ENCODE results near the gene LMAN1.

Gene LMAN1

DNA sequence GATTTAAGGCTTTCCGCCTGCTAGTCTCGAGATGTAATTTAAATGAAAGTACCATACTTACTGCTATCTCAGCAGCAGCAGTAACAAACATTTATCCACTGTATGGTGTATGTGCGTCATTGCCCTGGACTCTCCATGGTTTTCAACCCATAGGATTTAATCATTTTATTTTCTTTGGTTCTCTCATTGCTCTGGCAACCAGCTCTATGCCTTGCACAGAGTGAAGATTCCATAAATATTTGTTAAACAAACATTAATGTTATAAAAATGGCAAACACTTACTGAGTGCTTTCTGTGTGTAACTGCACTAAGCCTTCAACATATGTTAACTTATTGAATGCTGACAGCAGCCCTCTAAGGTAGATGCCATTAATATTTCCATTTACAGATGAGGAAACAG is 1.3 kb upstream of the LMAN1 start:
- no peak for DNase-seq (ENCODE audit: low spot score)

GRCh38 chr18:59359576-59359952 is 499 bp upstream of the LMAN1 start:
- no peak for DNase-seq (ENCODE audit: low spot score)

DNA sequence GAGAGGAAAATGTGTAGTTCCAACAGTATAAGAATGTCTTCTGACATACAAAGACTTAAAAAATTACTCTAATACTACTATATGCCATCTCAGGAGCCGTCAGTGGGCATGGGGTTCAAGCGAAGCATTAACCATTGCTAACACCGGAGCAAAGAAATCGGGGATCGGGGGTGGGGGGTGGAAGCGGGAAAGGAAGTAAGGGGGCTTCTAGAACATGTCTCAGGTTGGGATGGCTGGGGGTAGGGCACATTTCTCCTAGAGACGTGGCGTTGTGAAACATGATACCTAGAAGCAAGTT is 702 bp downstream of the LMAN1 start:
- peak; percentile 49 for DNase-seq (ENCODE audit: low spot score)

- DNase-seq (ENCODE audit: low spot score): peak; percentile 39
Measured at GRCh38 chr18:59357928-59358327, 1.1 kb downstream of the LMAN1 start.

GRCh38 chr18:59354731-59355130 is 4.3 kb downstream of the LMAN1 start:
- DNase-seq (ENCODE audit: low spot score): no peak

GRCh38 chr18:59353079-59353680 is 5.9 kb downstream of the LMAN1 start:
- DNase-seq (ENCODE audit: low spot score): no peak

DNA sequence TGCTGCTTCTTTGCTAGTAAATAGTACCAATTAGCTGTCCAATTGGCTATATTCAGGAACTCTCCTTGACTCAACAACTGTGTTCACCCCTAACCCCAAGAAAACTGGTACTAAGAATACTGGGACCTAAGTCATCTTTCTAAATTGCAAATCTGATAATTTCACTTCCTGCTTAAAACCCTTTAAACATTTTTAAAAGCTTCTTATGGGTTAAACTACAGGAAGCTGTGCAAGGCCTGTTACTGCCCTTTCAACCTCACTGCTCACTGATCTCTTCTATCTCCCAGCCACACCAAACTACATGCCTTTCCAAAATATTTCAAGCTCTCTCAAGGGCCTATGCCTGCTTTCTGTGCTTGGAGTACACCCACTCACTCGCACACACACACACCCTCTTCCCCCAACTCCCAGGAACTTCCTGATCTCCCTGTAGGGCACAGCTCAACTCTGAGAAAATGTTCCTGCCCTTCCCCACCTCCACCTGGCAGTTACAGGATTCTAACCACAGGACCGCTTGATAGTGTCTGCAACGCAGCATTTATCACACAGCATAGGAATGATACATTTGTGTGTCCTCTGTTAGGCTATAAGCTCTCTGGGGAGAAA is 6.7 kb downstream of the LMAN1 start:
- DNase-seq (ENCODE audit: low spot score): peak; percentile 12

- no peak for DNase-seq (ENCODE audit: low spot score)
Measured at GRCh38 chr18:59345556-59345955, 13.5 kb downstream of the LMAN1 start.

DNA sequence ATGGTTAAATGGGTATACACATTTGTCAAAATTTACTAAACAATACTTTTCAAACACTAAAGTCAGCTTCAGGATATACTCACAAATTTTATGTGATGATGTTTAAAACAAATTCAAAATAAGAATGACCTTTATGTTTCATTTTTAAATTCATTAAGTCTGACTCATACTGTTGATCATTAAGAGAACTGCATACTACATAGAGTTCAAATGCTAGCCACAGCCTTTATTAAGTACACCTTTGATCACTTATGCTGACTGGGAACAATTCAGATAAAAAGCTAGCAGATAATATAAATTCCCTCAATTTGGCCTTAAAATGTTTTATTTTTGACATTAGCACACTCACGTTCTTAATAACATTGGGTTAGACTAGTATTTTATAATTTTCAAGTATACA is 14.1 kb downstream of the LMAN1 start:
- DNase-seq (ENCODE audit: low spot score): no peak

- no peak for DNase-seq (ENCODE audit: low spot score)
Measured at GRCh38 chr18:59343926-59344325, 15.1 kb downstream of the LMAN1 start.

GRCh38 chr18:59340817-59341216 is 18.2 kb downstream of the LMAN1 start:
- DNase-seq (ENCODE audit: low spot score): peak; percentile 26

DNA sequence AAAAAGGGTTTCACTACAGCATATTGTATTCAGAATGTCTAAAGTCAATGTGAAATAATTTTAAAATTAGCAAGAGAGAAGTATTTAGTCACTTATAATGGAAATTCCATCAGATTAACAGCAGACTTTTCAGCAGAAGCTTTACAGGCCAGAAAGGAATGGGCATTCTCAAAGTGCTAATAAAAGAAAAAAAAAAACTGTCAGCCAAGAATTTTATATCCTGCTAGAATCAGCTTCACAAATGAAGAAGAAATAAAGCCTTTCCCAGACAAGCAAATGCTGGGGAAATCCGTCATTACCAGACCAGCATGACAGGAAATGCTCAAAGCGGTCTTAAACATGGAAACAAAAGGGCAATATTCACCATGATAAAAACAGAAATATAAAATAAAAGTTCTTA is 18.8 kb downstream of the LMAN1 start:
- no peak for DNase-seq (ENCODE audit: low spot score)

DNA sequence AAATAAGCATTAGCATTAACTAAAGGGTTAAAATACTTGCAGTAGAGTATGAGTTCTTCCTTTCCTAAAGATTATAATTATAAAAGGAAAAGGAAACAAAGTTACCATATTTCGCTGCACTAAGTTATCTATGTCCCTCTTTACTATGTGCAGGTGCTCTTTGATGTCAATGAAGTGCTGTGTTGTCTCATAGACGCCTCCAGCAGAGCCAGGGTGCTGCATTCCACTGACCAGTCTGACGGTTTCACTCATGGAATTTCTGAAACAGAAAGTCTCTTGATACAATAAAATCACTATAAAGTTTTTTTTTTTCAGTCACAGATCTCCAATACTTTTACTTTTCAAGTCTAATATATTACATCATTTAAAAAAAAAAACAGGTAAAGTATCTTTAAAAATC is 26.1 kb downstream of the LMAN1 start:
- no peak for DNase-seq (ENCODE audit: low spot score)

- DNase-seq (ENCODE audit: low spot score): no peak
Measured at GRCh38 chr18:59328683-59329082, 30.4 kb downstream of the LMAN1 start.

- DNase-seq (ENCODE audit: low spot score): no peak
Measured at GRCh38 chr18:59325965-59326364, 33.1 kb downstream of the LMAN1 start.

GRCh38 chr18:59324623-59324971 is 34.5 kb downstream of the LMAN1 start:
- DNase-seq (ENCODE audit: low spot score): no peak

- no peak for DNase-seq (ENCODE audit: low spot score)
Measured at GRCh38 chr18:59323931-59324622, 35.0 kb downstream of the LMAN1 start.

- DNase-seq (ENCODE audit: low spot score): no peak
Measured at GRCh38 chr18:59318460-59319050, 40.5 kb downstream of the LMAN1 start, which contains the start of gene CPLX4. Gene CPLX4 (minus strand): TSS chr18:59318649. CDS start chr18:59318462, 187 bp downstream.

DNA sequence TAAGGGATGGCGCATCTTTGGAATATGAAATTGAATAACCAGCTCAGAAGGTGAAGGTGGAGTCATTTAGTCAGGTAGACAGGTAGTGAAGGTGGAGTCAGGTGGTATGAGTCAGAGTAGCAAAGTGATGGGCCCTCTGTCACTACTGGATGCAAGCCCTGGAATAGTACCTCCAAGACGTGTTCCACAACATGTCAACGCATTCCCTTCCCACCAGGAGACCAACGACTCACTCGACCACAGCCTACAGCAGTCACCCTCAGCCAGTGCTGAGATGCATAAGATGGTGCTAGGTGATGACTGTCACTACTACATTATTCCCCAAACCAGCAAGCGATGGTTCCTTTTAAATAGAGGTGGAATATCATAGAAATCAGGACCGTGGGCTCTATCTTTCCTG is 47.4 kb downstream of the LMAN1 start:
- no peak for DNase-seq (ENCODE audit: low spot score)

GRCh38 chr18:59308938-59309260 is 50.2 kb downstream of the LMAN1 start:
- DNase-seq (ENCODE audit: low spot score): no peak

- peak; percentile 61 for DNase-seq (ENCODE audit: low spot score)
Measured at GRCh38 chr18:59308248-59308937, 50.7 kb downstream of the LMAN1 start.

DNA sequence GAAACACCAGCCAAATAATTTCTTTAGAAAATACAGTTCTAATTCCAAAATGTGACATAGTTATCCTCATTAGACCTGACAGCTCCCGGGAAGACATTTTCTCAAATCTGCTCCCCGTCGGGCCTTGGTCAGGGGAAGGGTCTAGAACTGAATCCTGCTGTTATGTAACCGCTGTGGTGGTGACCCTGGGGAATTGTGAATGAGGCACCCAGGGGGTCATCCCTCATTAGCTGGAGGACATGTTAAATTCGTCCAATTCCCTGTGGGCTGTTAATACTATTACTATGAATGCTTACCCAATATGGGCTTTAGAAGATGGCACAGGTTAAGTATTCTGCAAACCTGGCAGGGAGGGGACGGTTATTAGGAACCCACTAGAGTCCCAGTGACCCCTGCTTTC is 52.4 kb downstream of the LMAN1 start:
- DNase-seq (ENCODE audit: low spot score): no peak

- no peak for DNase-seq (ENCODE audit: low spot score)
Measured at GRCh38 chr18:59305295-59305694, 53.8 kb downstream of the LMAN1 start.
